ENCODE measurements around the gene DPP4.
"Not testable (repeated sequence)": the region's sequence is repeated elsewhere in the genome, so short reads cannot be mapped to it uniquely, and the experiment has no call there.

DPP4 gene

DNA sequence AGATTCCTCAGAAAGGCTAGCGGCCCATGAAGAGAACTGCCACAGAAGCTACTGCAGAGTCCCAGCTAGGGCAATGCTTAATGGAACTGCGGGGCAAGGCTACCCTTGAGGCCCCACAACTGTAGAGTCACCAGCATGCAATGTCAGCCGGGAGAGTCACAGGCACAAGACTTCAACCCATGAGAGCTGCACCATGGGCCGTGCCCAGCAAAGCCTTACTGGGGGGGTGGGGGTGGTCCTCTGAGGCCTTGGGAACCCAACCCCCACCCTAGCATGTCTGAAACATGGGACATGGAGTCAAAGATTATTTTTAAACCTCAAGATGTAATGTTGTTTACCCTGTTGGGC, 20.2 kb downstream of the DPP4 start:
- DNase-seq, result no peak

DNA sequence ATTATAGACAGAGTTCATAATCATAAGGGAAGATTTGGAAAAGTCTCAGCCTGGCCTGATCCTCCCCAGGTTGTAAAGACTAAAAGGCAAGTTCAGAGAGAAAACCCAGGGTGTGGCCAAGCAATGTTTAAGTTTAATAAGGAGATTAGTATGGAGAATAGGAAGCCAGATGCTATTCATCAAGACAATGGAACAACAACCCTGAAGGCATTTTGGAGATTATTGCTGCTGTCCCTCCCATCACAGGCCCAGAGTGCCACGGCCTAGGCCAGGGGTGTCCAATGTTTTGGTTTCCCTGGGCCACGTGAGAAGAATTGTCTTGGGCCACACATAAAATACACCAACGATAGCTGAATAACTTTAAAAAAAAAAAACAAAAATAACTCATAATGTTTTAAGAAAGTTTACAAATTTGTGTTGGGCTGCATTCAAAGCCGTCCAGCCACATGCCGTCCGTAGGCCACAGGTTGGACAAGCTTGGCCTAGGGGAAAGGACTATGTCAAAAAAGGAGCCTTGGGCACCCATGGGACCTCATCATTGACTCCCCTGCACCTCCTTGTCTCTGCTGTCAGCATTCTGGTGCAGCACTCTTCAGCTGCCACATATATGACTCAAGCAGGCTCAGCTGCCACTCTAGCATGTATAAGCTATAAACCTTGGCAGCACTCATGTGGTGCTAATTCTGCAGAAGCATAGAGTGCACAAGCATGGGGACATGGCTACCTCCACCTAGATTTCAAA, 20.8 kb downstream of the DPP4 start:
- DNase-seq, result no peak

DNA sequence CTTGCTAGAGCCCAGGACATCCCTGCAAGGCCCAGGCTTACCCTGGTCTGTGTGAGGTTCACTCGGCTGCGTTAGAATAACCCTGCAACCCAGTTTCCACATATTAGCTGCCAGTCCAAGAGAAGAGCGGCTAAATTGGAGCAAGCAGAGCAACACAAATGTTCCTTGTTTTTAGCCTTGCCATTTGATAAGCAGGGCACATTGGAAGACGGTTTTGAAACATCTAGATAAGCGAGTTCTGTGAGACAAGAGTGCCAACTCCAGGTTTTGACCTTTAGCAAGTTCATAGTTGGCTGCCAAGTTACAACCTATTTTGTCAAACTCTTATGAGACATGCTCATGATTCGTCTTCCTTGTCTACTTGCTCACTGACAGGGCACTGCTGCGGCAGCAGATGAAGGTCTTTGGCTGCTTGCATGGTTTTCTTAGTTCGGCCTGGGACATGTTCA, 23.5 kb downstream of the DPP4 start:
- no peak for DNase-seq

DNA sequence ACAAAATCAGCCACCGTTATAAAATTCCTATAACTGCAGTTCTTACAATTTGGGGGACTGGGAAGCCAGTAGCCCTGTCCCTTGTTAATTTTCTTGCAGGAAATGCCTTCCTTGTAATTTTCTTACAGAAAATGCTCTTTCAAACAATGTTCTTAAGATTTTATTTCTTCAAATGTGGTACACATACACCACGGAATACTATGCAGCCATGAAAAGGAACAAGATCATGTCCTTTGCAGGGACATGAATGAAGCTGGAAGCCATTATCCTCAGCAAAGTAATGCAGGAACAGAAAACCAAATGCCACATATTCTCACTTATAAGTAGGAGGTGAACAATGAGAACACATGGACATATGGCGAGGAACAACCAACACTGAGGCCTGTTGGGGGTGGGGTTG, 24.9 kb downstream of the DPP4 start:
- not testable (repeated sequence) for DNase-seq

DNA sequence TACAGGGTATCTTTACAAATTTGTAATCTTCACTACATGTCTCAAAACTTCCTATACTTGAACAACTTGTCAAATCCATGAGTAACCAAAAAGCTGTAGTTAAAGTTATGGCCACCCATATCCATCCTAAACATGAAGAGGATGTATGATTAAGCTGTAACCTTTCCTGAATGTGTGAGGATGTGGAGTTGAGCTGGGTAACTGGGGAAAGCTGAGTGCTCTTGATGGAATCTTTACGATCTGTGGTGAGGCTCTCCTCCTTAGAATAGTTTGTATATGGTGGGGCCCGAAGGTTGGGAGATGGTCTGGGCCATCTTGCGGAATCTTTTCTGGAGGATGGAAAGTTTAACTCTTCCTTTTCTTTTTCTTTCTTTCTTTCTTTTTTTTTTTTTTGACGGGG, 29.4 kb downstream of the DPP4 start:
- no peak for DNase-seq

DNA sequence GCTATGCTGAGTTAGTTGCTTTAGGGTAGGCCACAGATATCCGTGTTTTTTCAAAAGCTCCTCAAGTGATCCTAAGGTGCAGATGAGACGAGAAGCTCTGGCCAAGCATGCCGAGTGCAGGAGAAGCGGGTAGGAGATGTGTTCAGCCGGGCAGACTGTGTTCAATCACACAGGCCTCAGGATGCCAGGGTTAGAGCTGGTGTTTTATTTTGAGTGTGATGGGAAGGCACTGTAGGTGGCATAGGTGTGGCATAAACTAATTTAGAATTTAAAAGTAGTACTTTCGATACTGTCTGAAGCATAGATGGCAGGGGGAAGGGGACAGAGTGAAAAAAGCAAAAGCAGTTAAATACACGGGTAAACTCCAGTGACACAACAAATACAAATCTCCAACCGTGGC, 30.9 kb downstream of the DPP4 start:
- DNase-seq, result no peak

DNA sequence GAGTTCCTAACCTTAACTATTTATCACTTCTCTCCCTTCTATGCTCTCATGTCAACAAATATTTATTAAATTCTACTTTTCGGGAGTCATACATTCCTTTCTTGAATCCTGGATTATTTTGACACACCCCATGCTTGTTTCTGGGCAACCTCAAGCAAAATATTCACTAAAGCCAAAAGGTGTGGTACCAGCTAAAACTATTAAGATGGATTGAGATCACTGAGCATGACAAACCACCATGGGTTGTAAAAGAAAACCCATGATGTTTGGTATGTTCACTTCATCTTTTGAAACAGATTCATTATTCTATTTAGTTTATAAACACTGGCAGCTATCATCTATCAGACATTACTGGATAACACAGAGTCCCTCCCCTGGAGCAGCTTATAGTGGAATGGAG, 32.5 kb downstream of the DPP4 start:
- DNase-seq, result no peak

DNA sequence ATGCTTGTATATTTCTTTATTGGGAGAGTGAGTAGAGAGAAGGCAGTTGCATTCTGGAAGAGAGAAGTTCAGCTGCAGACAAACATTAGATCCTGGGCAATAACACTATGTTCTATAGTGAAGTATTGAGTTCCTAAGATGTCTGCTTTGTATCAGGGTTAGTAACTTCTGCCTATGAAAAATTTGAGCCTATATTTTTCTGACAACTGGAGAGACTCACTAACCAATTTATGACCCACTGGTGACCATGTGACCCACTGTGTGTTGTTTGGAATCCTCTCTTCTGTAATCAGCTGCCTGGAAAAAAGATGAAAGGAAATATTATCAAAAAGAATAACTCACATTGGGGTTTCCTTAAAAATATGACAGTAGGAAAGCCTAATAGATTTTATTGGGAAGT, 35.3 kb downstream of the DPP4 start:
- DNase-seq, result no peak

DNA sequence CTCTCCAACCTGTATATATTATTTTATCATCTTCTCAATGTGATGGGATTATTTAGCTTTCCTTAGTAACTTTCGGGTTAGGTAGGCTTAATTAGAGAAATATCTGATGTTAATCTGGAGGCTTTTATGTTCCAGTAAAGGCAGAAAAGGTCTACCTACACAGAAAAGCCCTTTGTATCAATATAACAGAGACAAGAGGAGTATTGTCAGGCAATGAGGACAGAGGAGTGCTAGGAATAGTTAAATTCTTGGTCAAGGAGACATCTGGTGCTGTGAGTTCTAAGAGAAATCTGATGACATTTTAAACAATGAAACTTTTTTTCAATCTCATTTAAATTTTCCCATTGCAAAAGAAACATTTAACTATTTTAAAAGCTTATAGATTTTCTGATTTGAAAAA, 36.1 kb downstream of the DPP4 start:
- no peak for DNase-seq

DNA sequence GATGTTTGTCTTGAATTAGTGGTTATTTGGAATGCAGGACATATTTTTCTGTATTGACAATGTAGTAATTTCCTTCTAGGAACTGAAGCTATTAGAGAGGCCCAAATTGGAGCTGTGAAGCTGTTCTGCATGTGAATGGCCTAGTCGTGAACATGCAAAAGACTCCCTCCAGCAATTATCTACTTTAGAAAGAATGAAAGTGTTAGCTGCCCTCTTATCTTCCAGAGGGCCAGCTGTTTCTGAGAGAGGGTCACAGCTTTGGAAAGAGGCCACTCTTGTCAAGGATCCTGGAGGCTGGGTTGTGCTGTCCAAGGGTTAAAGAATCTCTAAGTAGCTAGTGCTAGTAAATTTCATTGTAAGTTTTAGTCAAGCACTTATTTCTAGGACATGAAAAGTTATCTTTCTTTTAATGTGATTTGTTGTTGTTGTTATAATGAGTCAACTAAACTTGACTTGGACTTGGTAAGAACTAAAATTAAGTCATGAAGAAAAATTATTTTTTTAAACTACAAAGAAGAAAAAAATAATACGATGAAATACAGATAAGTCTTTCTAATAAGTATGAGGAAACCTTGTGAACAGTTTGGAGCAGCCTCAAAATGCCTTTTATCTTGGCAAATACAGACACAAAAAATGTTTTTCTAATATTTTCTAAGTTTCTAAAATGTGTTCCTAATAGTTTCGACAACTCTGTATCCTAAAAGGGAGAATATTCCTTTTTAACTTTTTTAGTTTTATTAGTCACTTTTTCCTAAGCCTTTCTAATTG, 36.8 kb downstream of the DPP4 start:
- no peak for DNase-seq

DNA sequence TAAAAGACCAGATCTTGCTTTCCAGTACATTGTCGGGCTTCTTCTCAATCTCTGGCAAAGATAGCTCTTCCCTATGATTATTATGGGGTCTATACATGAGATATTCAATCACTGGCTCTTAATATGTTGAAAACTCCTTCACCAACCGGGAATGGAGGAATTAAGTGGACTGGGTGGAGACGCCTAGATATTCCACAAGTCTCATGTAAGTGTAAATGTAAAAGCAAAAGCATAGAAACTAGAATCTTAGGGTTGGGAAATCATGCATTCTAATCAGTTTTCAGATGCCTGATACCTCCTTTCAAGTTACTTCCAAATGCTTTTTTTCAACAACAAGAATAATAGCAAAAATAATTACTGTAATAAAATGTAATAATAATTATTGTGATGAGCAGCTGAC, 38.0 kb downstream of the DPP4 start:
- DNase-seq, result no peak

DNA sequence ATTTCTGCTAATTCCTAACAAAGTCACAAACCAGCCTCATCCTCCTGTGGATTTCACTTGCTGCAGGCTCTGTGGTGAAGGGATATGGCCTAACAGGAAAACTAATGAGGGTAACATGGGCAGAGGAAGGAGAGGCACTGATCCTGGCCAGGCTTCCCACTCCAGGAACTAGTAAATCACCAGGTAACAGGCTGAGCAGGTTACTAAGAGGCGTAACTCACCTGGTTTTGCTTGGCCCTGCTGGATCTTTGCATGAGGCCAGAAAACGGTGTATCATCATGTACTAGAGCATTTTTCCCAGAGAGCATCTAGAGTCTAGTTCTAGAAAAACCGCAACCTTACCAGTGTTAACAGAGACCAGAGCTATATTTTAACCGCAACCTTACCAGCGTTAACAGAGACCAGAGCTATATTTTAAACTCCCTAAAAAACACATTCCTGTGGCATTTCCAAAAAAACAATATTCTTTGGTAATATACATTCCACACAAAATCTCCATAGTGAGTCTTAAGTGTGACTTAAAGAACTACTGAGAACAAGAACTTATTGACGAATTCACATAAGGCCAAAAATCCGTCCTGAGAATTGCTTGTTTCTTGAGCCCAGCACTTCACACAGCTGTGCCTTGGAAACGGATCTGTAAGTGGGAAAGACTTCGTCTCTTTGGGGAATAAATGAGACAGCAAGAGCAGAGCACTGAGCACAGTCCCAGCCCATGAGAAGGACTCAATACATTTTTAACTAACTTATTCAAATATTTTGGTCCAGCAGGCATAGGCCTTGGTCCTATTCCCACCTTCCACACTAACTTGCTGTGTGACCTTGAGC, 43.4 kb downstream of the DPP4 start:
- no peak for DNase-seq

DNA sequence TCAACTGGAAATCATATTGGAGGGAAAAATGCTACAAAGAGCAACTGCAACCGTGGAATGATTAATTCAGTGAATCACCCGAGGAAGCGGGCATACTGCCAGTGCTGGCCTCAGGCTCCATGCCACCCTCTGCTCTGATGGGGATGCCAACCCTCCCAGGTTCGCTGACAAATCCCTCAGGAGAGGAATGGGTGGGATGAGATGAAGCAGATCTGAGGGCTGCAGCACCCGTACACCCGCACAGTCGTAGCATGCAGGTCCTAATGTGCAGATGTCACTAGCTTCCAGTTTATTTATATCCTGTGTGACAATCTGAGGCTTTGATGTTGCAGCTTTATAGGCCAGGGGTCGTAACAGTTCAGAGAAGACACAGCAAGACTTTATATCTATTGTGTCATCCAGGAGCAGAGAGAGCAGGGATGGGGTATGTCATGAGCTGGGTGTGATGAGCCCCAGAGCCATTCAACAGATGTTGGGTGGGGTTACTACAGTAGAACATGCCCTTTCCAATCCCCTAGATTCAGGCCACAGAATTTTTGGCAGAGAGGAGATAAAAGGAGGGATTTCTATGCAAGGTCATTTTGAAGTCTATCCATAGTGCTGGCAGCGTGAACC, 44.6 kb downstream of the DPP4 start:
- no peak for DNase-seq

DNA sequence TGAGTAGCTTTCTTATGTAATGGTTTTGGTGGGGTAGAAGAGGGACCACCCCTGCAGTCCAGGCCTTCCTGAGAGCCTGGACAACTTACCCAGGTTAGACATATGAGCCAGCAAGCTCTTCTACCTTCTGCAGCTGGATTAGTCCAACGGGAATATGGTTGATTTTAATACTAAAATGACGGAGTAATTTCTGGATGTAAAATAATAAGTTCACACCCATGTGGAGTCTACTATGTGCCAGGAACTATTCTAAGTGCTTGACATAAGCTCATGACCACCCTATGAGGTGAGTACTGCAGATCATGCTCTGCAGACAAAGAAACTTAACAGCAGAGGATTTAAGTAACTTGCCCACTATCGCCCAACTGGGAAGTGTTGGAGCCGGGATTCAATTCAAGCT, 45.5 kb downstream of the DPP4 start:
- DNase-seq, result no peak

DNA sequence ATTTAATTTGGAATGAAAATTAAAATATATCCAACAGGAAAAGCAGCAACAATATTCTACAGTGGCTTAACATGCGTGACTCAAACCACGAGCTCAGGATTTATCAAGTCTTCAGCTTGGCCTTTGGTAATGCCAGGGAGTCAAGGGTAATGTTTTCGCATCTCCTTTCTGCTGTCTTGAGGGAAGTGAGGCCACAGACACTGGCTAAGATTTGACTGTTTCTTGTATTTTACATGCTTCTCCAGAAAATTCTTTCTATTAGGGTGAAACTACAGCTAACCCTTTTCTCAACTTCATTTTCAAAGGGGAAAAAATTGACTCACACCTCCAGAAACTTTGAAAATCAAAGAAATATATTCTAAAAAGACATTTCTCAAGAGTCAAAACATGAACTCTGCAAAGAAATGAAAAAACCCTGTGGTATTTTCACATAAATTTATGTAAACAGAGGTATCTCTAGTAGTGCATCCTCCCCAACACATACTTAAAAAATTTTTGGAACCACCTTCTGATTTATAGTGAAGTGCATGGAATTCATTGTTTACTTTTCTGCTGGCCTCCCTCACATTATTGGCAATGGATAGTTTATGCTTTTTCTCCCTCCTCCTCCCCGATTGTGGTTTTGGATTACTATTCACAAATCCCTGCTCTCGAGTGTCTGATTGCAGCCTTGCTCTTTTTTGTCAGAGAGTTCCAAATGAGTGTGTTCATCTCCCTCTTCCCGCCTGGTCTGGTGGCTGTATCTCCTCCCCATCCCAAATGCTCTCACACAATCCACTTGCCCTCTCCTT, 48.7 kb downstream of the DPP4 start:
- DNase-seq, result no peak

DNA sequence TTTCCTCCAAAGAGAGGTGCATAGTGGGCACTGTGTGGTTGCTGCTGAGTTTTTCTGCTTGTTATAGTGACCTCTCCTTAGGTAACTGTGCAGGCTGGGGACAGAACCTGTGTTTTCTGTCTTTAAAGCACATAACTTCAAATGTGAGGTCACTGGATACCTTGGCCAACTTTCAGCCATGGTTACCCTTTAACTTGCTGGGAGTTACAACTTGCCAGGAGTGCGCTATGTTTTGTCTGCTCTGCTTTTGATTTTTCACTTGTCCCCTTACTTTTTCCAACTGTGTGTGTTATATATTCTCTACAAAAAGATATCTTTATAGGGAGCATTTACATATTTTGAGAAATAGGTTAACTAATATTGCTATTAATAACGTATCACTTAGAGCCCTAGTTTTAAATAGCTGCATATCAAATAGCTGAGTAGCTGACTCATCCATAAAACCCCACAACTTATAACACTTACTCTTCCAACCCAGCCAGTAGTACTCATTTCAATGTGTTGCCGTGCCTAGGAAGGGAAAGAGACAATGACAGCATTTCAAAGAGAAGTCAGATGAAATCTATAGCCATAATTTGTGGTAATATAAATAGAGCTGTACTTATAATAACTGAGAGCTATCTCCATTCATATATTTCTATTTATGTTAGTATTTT, 51.6 kb downstream of the DPP4 start:
- no peak for DNase-seq

DNA sequence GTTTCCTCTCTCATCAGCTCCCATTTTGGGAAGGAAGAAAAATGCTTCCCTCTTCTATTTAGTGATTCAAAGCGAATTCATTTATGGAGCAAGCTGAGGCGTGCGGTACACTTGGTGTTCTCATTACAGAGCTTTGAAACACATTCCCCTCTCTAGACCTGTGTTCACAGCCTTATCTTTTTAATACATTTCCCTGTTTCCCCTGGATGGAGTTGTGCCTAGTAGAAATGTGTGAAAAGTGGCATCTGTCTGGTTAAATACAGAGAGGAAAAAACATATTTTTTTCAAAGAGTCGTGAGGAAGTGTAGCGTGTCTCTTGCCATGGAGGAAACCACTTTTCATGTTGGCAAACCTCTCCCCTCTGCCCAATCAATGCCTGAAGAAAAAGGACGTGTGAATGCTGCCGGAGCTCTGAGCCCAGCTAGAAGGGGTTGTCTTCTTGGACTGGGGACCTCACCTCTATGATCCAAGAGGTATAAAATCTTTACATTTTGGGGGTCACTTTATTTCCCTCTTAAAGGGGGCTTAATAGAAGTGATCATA, 52.4 kb downstream of the DPP4 start:
- DNase-seq, result no peak

DNA sequence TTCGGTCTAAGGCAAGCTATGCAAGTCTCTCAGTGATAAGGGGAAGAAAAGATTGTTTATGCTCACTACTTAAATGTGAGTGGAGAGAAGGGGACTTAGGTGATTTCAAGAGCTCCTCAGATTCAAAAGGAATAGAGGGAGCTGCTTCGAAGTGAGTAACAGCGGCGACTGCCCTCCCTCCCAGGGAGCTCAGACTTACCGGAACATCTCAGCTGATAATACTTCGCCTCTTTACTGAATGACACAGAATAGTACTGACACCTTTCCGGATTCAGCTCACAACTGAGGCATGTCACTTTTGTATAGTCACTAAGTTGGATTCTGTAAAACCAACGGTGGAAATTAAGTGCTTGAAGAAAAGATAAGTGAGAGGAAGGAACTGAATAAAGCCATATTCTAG, 55.5 kb downstream of the DPP4 start:
- no peak for DNase-seq

DNA sequence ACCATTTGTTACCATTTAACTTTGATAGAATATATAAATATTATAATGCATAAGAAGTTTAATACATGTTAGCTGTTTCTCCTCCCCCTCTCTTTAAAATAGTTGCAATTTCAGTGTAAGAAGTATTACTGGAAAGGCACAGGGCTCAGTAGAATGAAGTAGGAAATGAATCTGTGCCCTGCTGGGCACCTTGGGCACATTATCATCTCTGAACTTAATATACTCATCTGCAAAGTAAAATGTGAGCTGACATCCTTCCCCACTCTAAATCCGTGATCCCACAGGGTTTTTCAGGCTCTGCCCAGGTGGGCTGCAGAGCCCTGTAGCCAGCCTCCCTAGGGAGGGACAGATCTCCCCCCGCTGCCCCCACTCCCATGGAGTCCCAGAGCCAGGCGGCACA, 56.8 kb downstream of the DPP4 start:
- no peak for DNase-seq

DNA sequence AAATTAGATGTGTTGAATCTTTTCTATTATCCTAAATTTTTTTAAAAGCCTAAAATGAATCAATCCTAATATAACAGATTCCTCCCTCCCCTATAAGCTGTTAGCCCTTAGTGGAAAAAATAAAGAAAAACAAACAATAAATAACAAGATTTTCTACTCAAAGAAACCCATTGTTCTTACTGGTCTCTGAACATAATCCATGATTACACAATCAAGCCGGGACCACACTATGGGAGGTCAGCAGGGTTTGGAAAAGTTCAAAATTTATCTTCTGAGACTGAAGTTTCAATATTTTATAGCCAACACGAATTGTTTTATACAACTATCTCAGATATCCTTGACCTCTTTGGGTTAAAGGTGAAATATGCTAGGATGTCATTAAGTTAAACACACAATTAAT, 57.9 kb downstream of the DPP4 start:
- no peak for DNase-seq

DNA sequence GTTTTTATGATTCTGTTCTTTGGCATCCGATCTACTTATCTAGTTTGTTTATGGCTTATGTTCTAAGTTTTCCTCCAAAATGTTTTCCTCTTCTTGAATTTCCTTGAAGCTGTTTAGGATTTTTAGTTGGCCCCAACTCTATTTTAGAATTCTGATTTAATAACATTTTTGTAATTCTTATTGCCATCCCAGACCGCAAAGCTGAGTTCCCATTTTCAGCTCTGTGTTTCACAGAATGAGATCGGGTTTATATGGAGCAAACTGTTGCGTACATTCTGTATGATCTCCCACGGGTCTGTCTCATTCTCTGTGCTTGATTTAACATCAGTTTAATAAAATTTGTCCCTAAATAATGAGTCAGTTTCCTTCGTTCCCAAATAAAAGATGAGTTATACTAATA, 59.3 kb downstream of the DPP4 start:
- DNase-seq, result no peak

All from DMS79 (cell line).